Epithelial cell of alveolus of lung (primary cell): ENCODE results near the gene GOLGA6L4. TPM values are rescaled to one million over a fixed set of nuclear protein-coding genes. Genes with fewer than 3 reads are reported as not detected.

Experiments used
- total RNA-seq: library from RNA; depleted of rRNA; stranded (reverse); fragments of >200 nt; gene quantifications from 2 replicates; pipeline ENCODE4 v1.2.1, GENCODE V29; 2015

Gene GOLGA6L4
- 0.56 and 1.0 TPM in 2 replicates for total RNA-seq

GRCh38 chr15:84235573-84235972 lies at the start of gene GOLGA6L4:
Gene GOLGA6L4, plus strand, starts transcription at chr15:84235773. Its CDS starts 62 bp downstream, at chr15:84235835.

